Heart left ventricle (tissue), 13 donors: ENCODE measurements around the gene HLA-DQA2.
"Not testable (repeated sequence)": the region's sequence is repeated elsewhere in the genome, so short reads cannot be mapped to it uniquely, and the experiment has no call there.

Source experiments
- POLR2A ChIP-seq, 2 donors: fragments of 450-650 bp; IDR thresholded peaks; one replicate each; pipeline ENCODE4 v1.6.1; 2017; ENCODE audit warnings: antibody characterized with exemption in 2 of 2, mild to moderate bottlenecking in 2 of 2, moderate library complexity in 2 of 2
- TF ChIP-seq, protein P1 (sequence below), 12 donors: fragments of 200-600 bp; sonication (generic) in 4 of 12; IDR thresholded peaks; one replicate each; pipeline versions ENCODE4 v1.5.0 to v1.8.0; 2018 to 2022; ENCODE audit warnings: antibody characterized with exemption in 12 of 12, mild to moderate bottlenecking in 5 of 12
- donor health status: ischemic (EF 13 %, LVEDD 7.1; RV severe dilation, severe dysfunction).
- donor health status: DM: no; HTN: yes; CAD: no.
- donor health status: DM: no; HTN: no; CAD: no.
- donor health status: ischemic (EF 25% LVEDD 6.9; RV normal size, moderate dysfunction).
- donor health status: ischemic (EF 25% LVEDD 5.7; RV mildly dilated, moderate dysfunction).
- donor health status: ischemic (EF 35%, LVEDD 5.7; RV mildly dilated, moderate dysfunction).
- donor health status: nonischemic (EF 11% LVEDD 7.7; RV severe dilation, severe dysfunction).
- donor health status: DM: yes; HTN: yes; CAD: no.
- donor health status: PGD.
- donor health status: ischemic (EF 29% LVEDD 5.4; RV normal size, mild dysfunction).
- donor health status: nonischemic (EF 23%, LVEDD 6.1; RV moderate dilation, normal function).

DNA sequence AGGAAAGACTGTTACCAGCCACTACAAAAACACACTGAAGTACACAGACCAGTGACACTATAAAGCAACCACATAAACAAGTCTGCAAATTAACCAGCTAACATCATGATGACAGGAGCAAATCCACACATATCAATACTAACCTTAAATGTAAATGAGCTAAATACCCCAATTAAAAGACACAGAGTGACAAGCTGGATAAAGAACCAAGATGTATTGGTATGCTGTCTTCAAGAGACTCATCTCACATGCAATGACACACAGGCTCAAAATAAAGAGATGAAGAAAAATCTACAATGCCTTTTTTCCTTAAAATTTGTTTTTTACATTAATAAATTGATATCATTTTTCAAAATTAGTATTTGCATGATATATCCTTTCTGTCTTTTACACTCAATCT lies 41.7 kb downstream of the HLA-DQA2 start:
- not testable (repeated sequence) for TF ChIP-seq POLR2A (IDR thresholded peaks at IDR 0.05)
- TF ChIP-seq, protein P1, sequence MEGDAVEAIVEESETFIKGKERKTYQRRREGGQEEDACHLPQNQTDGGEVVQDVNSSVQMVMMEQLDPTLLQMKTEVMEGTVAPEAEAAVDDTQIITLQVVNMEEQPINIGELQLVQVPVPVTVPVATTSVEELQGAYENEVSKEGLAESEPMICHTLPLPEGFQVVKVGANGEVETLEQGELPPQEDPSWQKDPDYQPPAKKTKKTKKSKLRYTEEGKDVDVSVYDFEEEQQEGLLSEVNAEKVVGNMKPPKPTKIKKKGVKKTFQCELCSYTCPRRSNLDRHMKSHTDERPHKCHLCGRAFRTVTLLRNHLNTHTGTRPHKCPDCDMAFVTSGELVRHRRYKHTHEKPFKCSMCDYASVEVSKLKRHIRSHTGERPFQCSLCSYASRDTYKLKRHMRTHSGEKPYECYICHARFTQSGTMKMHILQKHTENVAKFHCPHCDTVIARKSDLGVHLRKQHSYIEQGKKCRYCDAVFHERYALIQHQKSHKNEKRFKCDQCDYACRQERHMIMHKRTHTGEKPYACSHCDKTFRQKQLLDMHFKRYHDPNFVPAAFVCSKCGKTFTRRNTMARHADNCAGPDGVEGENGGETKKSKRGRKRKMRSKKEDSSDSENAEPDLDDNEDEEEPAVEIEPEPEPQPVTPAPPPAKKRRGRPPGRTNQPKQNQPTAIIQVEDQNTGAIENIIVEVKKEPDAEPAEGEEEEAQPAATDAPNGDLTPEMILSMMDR (IDR thresholded peaks at IDR 0.05), result not testable (repeated sequence)
